SK-N-SH treated with all-trans-retinoic acid at 6 μM for 48 hours (cell line): ENCODE data around the gene CORO2A.

Experiments
- CSDC2 ChIP-seq: fragments of 250-450 bp; sonication (Bioruptor Pico); IDR thresholded peaks from 2 replicates; pipeline ENCODE4 v1.5.0; 2020; ENCODE audit warnings: mild to moderate bottlenecking, moderate library complexity
- ZNF565 ChIP-seq: fragments of 450-650 bp; formaldehyde crosslinking; conservative IDR thresholded peaks from 2 replicates; pipeline ENCODE4 v1.5.0; 2020; ENCODE audit warnings: low read depth, mild to moderate bottlenecking, moderate library complexity

DNA sequence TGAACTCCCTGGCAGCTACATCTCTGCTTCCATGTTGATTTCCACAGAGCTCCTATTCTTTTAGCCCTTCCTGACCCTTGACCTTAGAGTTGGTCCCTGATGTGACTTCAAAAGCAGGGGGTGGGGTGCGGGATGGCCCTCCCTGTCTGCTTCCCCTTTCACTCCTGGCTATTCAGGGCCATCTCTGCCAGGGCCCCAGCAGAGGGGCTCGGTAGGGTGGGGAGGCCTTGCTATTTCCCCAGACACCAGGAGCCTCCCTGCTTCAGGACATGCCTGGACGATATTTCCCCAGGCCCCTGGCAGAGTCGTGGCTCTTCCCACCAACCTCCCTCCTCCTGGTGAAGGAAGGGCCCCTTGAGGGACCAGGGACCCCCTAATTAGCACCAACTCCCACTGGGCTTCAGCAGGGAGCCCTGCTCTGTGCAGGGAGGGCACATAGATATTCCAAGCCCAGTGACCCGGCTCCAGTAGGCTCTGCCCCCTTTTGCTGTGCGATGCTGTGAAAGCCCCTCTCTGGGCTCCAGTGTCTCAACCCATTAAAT, 17.3 kb downstream of the CORO2A start:
- TF ChIP-seq CSDC2 (no peak), ZNF565 (CRISPR knock-in tag) (no peak)
